CD4-positive, alpha-beta T cell treated with Interferon alpha-2 for 1 hour (primary cell): Measurements from ENCODE around the gene RFTN2.
"Not testable (repeated sequence)": the region's sequence is repeated elsewhere in the genome, so short reads cannot be mapped to it uniquely, and the experiment has no call there.

Source experiments
- DNase-seq, 2 donors: peaks; one replicate each; pipeline ENCODE4 v3.0.0-alpha.2; 2020 to 2022

RFTN2 gene

GRCh38 chr2:197673606-197674005 is 1.8 kb downstream of the RFTN2 start:
- no peak for DNase-seq

DNA sequence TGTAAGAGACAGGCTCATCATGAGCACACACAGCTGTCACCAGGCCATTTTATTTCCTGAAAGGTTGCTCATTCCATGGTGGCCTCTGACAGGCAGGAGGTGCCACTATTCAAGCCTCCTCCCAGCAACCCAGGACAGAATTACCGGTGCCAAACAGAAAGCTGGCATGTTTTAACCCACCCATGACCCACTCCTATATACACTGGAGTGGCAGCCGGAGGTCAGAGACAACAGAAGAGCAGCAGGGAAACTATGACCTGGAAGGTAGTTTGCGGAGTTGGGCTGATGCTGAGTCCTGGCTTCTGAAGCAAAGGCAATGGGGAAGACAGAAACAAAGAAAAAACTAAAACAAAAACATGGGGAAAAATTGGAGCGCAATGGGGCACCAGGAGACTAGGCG is 2.3 kb downstream of the RFTN2 start:
- no peak for DNase-seq

DNA sequence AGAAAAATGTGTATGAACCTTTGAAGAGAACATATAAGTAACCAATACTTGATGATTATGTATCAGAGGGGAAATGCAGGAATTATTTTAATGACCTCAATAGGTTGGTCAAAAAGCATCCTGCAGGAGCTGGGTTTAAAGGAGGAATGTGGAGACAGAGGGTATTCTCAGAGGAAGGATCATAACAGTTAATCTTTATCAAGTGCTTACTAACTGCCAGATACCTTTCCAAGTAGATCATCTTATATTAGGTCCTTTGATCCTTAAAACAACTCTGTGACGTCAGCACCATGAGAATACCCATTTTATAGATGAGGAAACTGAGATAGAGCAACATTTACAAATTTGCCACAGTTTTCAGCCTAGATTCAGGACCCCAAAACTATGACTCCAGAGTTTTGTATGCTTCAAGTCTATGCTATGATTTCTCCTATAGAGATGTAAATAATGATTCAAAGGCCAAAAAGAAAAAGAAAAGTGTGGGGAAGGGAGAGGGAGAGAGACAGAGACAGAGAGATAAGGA is 3.0 kb downstream of the RFTN2 start:
- DNase-seq = no peak

- DNase-seq = no peak
Measured at GRCh38 chr2:197669077-197669476, 6.3 kb downstream of the RFTN2 start.

DNA sequence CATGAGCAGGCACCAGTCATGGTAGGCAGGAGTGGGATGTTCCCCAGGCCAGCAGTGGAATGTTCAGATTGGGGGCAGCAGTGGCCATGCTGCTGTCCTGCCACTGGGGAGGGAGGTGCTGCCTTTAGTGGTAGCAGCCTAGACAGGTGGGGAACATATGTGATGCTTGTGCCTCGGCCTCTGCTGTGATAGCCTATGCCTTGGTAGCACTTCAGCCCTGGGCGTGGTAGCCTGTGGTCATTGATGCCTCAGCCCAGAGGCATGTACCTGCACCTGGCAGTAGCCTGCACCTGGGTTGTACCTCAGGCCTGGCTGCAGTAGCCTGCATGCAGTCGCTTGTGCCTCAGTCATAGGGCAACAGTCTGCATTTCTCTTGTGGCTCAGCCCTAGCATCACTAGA is 7.1 kb downstream of the RFTN2 start:
- DNase-seq = no peak

GRCh38 chr2:197666277-197666676 is 9.1 kb downstream of the RFTN2 start:
- DNase-seq = no peak

DNA sequence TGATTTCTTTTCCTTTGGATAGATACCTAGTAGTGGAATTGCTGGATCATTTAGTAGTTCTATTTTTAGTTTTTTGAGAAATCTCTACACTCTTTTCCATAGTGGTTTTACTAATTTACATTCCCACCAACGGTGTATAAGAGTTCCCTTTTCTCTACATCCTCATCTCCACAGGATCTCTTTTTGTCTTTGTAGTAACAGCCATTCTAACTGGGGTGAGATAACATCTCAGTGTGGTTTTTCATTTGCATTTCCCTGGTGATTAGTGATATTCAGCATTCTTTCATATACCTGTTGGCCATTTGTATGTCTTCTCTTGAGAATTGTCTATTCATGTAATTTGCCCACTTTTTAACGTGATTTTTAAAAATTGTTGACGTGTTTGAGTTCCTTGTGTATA is 13.8 kb downstream of the RFTN2 start:
- DNase-seq = no peak

- DNase-seq = no peak
Measured at GRCh38 chr2:197657562-197657961, 17.8 kb downstream of the RFTN2 start.

DNA sequence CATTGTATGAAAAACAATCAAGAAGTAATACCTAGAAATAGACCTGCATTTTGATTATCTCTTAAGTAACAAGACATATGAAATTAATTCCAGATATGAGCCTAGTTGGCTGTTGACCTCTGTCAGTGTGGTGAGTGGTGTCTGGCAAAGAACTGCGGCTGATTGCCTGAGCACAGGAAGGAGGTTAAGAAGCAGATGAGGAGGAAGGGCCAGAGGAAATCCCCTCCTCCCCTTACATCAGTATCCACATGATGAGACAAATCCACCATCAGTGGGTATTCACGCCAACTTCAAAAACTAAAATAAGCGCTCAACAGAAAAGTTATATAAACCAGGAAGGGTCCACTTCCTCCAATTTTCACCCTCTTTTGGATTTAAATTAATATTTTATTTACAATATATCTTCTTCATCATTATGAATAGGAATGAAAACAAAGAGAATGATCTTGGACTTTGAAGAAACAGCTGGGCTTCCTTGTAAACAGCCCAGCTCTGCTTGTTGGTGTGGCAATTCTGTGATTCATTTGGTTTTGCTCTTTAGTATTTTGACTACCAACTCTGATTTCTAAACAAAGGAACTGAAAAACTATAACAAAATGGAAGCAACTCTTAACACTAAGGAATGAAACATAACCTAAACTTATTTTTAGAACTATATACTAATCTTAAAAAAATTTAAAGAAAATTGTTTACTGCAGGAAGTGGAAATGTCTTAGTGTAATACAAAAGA is 27.3 kb downstream of the RFTN2 start:
- no peak for DNase-seq

DNA sequence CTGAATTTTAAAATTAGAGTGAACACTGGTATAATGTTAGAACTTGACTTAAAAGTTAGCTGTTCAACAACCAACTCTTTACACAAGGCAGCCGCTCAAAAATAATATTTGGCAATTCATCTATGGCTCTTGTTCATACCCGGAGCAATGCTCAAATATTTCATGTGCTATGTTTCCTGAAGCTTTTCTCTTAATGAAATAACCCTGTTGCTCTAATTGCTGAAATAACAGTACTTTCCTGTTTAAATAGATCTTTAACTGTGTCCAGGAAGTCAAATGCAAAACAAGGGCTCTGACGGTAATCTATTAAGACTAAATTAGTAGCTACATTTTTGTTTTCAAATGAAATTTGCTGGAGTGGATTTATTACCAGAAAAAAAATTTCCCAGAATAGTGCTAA is 33.7 kb downstream of the RFTN2 start:
- DNase-seq = no peak

GRCh38 chr2:197640571-197641122 is 34.7 kb downstream of the RFTN2 start:
- not testable (repeated sequence) for DNase-seq

GRCh38 chr2:197633109-197633657 is 42.2 kb downstream of the RFTN2 start:
- no peak for DNase-seq

DNA sequence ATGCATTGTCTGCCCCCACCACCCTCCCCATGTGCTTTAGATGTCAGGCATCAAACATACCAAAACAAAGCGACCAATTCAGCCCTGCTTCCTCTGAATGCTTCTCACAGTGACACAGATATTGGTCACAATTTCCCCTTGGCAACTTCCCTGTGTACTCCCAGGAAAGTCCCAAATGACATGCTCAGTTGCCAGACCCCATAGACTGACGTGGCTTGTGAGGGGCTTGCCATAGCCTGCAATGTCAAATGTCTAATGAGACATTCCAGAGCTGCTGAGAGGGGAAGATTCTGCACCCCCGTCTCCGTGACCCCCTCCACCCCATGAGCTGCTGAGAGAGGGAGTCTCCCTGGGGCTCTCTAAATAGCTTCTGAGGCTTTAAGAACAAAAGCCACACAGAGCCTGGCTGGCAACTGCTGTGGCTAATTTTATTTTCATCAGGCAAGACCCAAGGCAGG is 47.3 kb downstream of the RFTN2 start:
- no peak for DNase-seq

DNA sequence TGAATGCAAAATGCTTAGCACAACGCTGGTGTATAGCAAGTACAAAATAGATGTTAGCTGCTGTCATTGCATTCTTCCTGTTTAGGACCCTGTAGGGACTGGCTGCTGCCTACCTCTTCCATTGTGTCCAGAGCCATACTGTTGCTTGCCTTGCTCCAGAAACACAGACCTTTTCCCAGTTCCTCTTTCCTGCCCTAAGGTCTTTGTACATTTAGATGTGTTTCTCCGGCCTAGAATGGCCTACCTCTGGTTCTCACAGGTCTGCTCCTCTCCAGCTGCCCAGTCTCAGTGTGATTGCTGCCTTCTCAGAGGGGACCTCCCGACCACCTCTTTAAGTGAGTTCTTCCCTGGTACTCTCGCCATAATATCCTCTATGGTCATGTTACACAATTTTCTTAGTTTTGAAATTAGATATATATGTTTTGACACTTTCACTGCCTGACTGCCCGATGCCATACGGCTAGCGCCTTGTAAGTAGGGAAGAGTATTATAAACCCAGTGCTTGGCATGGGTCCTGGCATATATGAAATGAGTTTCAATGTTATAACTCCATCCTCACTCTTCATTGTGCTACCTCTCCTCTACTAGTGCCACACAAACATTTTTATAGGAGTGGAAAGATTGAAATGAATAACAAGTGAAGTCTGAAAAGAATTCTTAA is 48.3 kb downstream of the RFTN2 start:
- no peak for DNase-seq

- DNase-seq = no peak
Measured at GRCh38 chr2:197620133-197620532, 55.3 kb downstream of the RFTN2 start.

DNA sequence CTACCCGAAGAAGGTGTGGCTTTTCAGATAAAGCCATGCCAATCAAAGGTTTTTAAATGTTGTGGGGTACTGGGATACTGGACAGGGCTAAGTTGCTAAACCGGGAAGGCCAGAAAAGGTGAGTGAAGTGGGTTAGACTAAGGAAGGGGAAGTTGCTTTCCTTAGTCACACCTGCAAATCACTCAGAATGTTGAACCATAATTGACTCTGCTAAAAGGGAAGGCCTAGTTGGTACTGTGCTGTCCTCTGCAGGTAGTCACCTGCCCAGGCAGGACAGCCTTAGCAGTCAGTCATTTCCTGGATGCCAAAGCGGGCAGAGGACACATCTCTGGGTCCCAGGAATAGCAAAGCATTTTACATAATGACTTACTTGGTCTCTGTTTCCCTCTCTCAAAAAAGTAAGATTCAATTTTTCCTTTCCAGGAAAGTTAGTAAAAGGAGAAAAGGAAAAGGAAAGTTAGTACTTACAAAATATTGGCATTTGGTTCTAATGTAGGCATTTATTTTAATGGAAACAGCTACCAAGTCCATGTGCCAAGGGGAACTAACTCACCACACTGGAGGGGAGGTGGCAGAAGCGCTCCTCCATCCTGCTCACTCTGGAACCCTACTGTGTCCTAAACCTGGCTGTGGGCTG is 60.3 kb downstream of the RFTN2 start:
- DNase-seq = no peak

DNA sequence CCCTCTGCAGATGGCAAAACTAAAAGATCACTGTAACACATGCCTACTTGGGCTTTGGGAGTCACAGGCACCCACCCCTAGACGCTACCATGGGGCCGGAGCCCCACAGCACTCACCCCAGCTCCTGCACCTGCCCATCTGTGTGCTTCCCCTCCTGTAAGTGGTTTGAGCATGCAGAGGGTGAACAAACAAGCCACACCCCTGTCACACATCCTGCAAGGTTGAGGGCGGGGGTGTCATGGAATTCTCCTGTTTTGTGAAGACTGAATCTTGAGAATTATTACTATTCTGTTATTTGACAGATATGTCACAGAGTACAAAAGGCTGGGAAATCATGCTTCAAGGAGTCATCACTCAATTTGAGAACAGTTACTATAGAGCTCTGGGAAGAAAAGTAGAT is 60.9 kb downstream of the RFTN2 start:
- DNase-seq = no peak

DNA sequence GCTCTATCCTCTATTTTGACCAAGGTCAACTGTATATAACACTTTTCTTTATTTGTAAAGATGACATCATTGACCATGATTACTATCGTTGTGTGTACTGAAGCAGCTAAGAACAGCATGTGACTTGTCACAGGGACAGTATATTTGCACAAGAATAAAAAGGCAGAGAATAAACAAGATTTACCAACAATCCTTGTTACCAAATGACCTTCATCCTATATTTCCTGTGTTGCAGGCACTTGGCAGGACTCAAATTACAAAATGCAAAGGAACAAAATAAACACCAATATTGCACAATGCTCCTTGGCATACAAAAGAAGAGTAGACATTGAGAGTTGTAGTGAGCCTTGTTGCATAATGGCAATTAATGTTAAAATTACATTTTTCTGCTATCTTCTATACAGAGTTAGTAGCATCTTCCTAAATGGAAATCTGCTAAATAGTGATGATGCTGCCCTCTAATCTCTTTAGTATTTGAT is 61.8 kb downstream of the RFTN2 start:
- no peak for DNase-seq

GRCh38 chr2:197606180-197606579 is 69.2 kb downstream of the RFTN2 start:
- DNase-seq = no peak

GRCh38 chr2:197604117-197604860 is 71.1 kb downstream of the RFTN2 start:
- no peak for DNase-seq

- DNase-seq = no peak
Measured at GRCh38 chr2:197601726-197602125, 73.7 kb downstream of the RFTN2 start.

GRCh38 chr2:197600306-197600705 is 75.1 kb downstream of the RFTN2 start:
- DNase-seq = no peak
